Duodenal mucosa (tissue), 2 donors: ENCODE results near the gene SV2A.
A peak's percentile ranks its signal among the peaks of the same experiment; 100 is the strongest.
"Not testable (repeated sequence)": the region's sequence is repeated elsewhere in the genome, so short reads cannot be mapped to it uniquely, and the experiment has no call there.

Source experiments
- H3K27ac ChIP-seq: one replicate; pipeline ENCODE4 v1.7.0; 2013; ENCODE audit warnings: low read depth, low read length
- H3K27me3 ChIP-seq, 2 donors: one replicate each; pipeline ENCODE4 v1.7.0; 2013; ENCODE audit warnings: low read length in 2 of 2, control low read depth in 1 of 2; ENCODE audit not compliant: insufficient read depth in 2 of 2, control insufficient read depth in 1 of 2
- H3K36me3 ChIP-seq, 2 donors: one replicate each; pipeline ENCODE4 v1.7.0; 2013; ENCODE audit warnings: low read length in 2 of 2, control low read depth in 1 of 2; ENCODE audit not compliant: insufficient read depth in 2 of 2, control insufficient read depth in 1 of 2
- H3K4me1 ChIP-seq, 2 donors: one replicate each; pipeline ENCODE4 v1.7.0; 2013; ENCODE audit warnings: low read length in 2 of 2, control low read depth in 1 of 2; ENCODE audit not compliant: insufficient read depth in 2 of 2, control insufficient read depth in 1 of 2
- H3K4me3 ChIP-seq, 2 donors: one replicate each; pipeline ENCODE4 v1.7.0; 2013; ENCODE audit warnings: low read length in 2 of 2, low read depth in 1 of 2
- H3K9ac ChIP-seq, 2 donors: one replicate each; pipeline ENCODE4 v1.7.0; 2013; ENCODE audit warnings: low read length in 2 of 2, low read depth in 1 of 2
- H3K9me3 ChIP-seq, 2 donors: one replicate each; pipeline ENCODE4 v1.7.0; 2013; ENCODE audit warnings: low read length in 2 of 2, control low read depth in 1 of 2; ENCODE audit not compliant: control insufficient read depth in 1 of 2

Gene SV2A

DNA sequence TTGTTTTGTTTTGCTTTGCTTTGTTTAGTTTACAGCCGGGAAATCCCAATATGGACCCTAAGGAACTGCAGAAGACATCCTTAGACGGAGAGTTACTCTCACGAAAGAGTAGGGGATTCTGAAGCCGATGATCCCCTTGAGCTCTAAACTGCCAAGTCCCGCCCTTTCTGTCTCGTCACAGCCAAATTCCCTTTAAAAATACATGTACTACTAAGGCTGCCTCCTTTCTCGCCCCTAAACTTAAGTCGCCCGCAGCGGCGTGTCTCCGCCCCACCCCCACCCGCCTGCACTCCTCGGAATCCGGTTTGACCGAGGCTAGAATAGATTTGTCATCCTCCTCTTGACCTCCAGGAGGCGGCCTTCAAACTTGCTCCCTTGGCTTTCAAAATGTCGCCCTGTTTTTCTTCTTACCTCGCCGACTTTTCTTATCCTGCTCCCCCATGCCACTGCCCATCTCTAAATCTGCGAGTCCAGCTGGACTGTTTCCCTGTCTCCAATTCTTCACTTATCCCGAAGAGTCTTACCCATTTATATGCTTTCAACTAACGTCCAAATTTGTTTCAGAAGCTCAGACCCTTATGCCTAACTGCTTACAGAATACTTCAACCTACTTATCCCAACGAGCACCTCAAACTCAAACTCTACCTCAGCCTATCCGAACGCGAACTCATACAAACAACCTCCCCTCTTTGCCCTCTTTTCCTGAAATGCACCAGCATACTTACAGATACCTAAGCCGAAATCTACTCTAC, 29.2 kb downstream of the SV2A start:
- H3K36me3 ChIP-seq = no peaks in the 10 kb centered on the region
- peak overlapping the region; percentile 99 for H3K27ac ChIP-seq
- H3K9ac ChIP-seq = peak overlapping the region; percentile 69 to 76
- no peaks in the 10 kb centered on the region for H3K27me3 ChIP-seq
- H3K9me3 ChIP-seq = no peaks in the 10 kb centered on the region
- peak overlapping the region; percentile 75 to 80 for H3K4me3 ChIP-seq
- H3K4me1 ChIP-seq = peaks cover 11 to 14% of the 10 kb centered on the region in 2 donors

DNA sequence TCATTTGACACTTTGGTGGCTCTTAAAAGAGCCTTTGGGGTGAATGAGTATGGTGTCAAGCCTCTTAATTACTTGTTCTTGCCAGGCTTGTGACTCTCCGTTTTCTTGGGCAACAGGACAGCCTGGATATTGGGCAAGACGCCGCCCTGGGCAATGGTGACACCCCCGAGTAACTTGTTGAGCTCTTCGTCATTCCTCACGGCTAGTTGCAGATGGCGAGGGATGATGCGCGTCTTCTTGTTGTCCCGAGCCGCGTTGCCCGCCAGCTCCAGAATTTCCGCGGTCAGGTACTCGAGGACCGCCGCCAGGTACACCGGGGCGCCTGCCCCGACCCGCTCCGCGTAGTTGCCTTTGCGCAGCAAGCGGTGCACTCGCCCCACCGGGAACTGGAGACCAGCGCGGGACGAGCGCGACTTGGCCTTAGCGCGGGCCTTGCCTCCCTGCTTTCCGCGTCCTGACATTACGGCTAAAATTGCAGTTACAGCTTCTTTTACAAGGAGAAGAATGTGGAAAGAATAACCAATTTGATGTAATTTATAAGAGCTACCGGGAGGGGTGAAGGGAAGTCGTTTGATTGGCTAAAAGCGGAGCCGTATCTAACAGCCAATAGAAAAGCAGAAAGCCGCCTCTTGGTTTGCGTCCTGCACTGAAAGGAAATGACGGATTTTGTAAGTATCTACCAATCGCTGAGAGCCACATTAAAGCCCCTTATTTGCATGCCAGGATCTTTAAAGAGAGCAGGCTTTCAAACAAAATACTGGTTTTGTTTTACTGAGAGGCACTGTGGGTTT, 30.0 kb downstream of the SV2A start:
- peak overlapping the region; percentile 75 to 80 for H3K4me3 ChIP-seq
- peak overlapping the region; percentile 99 for H3K27ac ChIP-seq
- no peaks in the 10 kb centered on the region for H3K27me3 ChIP-seq
- peaks cover 11 to 14% of the 10 kb centered on the region in 2 donors for H3K4me1 ChIP-seq
- H3K9me3 ChIP-seq = no peaks in the 10 kb centered on the region
- peak overlapping the region; percentile 69 to 88 for H3K9ac ChIP-seq
- H3K36me3 ChIP-seq = no peaks in the 10 kb centered on the region

DNA sequence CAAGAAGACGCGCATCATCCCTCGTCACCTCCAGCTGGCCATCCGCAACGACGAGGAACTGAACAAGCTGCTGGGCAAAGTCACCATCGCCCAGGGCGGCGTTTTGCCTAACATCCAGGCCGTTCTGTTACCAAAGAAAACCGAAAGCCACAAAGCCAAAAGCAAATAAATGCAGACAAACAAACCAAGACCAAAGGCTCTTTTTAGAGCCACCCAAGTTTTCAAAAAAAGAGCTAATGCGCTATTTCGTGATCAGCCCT, 30.5 kb downstream of the SV2A start:
- Histone ChIP-seq H3K27ac (peak overlapping the region; percentile 99), H3K9ac (peak overlapping the region; percentile 61 to 88), H3K4me1 (peaks cover 11 to 14% of the 10 kb centered on the region in 2 donors), H3K4me3 (peak overlapping the region; percentile 75 to 80)
- not testable (repeated sequence) for H3K9me3 ChIP-seq, H3K27me3 ChIP-seq, H3K36me3 ChIP-seq

DNA sequence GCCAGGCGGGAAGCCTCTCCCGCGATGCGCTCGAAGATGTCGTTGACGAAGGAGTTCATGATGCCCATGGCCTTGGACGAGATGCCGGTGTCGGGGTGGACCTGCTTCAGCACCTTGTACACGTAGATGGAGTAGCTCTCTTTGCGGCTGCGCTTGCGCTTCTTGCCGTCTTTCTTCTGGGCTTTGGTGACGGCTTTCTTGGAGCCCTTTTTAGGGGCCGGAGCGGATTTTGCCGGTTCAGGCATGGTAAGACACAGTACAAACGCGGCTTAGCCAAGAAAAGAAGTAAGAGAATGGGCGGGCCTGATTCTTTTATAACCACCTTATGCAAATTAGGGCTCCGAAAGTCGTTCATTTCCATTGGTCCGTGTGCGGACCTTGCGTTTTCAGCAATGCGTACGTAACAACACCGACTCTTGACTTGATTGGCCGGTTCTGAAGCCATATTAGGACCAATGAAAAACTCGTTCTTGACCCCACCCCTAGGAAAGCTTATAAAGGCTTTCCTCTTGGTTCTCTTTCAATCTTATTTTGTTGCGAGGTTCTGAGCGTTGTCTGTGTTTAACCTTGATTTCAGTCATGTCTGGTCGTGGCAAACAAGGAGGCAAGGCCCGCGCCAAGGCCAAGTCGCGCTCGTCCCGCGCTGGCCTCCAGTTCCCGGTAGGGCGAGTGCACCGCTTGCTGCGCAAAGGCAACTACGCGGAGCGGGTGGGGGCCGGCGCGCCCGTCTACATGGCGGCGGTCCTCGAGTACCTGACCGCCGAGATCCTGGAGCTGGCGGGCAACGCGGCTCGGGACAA, 31.0 kb downstream of the SV2A start:
- H3K4me3 ChIP-seq = peak overlapping the region; percentile 75 to 80
- no peaks in the 10 kb centered on the region for H3K27me3 ChIP-seq
- H3K9me3 ChIP-seq = no peaks in the 10 kb centered on the region
- H3K4me1 ChIP-seq = peaks cover 11 to 14% of the 10 kb centered on the region in 2 donors
- peak overlapping the region; percentile 61 to 88 for H3K9ac ChIP-seq
- H3K27ac ChIP-seq = peak overlapping the region; percentile 99
- H3K36me3 ChIP-seq = no peaks in the 10 kb centered on the region

DNA sequence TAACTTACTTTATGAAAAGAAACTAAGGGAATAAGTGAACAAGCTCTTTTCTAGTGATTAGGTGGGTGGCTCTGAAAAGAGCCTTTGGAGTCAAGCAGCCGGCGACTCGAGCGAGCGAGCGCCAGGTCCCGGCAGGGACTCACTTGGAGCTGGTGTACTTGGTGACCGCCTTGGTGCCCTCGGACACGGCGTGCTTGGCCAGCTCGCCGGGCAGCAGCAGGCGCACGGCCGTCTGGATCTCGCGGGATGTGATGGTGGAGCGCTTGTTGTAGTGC, 31.6 kb downstream of the SV2A start:
- H3K9me3 ChIP-seq, H3K36me3 ChIP-seq, H3K27me3 ChIP-seq: not testable (repeated sequence)
- Histone ChIP-seq H3K4me3 (peak overlapping the region; percentile 75 to 76), H3K27ac (peak overlapping the region; percentile 93), H3K9ac (peak overlapping the region; percentile 61 to 83), H3K4me1 (peaks cover 11 to 14% of the 10 kb centered on the region in 2 donors)

DNA sequence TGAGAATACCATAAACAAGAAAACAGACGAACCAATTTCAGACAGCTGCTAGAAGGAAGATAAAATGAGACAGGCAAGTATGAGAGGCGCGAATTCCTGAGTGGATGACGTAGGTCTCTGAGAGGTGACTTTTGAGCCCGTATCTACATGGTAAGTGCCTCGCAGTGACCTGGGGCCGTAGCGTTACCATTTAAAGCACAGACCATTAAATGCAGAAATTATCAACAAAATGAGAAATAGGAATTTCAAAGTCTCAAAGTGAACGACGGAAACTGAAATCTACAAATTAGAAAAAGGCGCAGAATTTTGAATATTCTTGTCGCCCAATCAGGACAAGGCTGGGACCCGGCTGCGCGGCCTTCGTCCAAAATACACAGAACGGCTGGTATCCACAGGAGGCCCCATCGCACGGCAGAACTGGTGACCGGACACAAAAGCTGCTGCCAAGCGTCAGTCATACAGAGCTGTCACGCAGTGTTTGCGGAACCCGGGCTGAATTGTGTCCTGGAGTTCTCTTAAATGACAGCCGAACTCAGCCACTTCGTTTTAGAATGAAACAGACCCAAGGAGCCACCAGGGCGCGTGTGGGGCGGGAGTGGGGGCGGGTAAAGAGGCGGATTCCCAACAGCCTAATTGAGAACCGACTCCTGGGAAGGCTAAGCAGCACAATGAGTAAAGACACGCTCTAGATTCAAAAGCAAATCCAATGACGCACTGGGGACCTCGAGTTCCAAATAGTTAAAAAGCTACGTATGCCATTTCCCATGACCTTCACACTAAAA, 32.1 kb downstream of the SV2A start:
- Histone ChIP-seq H3K4me1 (peaks cover 11 to 14% of the 10 kb centered on the region in 2 donors), H3K27me3 (no peaks in the 10 kb centered on the region), H3K4me3 (peak overlapping the region; percentile 75 to 76), H3K36me3 (no peaks in the 10 kb centered on the region), H3K9ac (peak overlapping the region; percentile 61 to 83), H3K27ac (peak overlapping the region; percentile 93), H3K9me3 (no peaks in the 10 kb centered on the region)

DNA sequence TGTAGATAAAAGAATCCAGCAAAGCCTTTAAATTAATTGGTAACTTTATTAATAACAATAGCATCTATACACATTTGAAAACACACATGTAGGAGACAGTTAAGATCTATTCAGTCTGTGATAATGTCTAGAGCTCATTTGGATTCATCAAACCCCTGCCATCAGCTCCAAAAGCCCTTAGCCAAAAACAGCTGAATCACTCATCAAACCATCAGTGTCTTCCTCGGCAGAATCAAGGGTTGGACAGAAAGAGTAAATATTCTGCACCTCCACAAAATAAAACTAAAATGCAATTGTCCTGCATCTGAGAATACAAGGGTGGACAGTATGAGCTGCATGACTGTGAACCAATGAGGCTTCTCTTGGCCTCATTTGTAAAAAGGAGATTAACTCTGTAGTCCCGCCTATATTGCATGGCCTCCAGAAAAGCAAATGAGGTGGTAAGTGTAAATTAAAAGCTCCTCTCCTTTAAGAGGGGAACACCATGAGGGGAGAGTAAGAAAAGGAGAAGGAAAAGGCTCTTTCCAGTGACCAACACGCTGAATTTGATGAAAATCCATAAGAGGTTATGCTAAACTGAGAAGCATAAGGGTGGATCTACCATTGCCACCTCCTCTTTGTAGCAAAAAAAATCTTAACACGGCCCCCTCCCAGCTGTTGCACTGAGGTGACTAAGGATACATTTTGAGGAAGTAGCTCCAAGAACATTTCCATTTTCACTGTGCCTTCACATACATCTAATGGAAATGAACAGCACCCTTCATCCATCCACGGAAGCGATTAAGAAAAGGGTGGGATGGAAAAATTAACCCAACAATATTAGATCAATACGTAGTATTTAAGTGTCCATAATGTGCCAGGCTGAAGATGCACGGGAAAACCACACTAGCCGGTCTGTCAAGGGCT, 33.0 kb downstream of the SV2A start:
- peak overlapping the region; percentile 57 for H3K27ac ChIP-seq
- H3K4me1 ChIP-seq = peaks cover 11 to 14% of the 10 kb centered on the region in 2 donors
- H3K36me3 ChIP-seq = no peaks in the 10 kb centered on the region
- peak overlapping the region; percentile 61 to 83 for H3K9ac ChIP-seq
- H3K9me3 ChIP-seq = no peaks in the 10 kb centered on the region
- H3K4me3 ChIP-seq = peak overlapping the region; percentile 75 to 76
- no peaks in the 10 kb centered on the region for H3K27me3 ChIP-seq

DNA sequence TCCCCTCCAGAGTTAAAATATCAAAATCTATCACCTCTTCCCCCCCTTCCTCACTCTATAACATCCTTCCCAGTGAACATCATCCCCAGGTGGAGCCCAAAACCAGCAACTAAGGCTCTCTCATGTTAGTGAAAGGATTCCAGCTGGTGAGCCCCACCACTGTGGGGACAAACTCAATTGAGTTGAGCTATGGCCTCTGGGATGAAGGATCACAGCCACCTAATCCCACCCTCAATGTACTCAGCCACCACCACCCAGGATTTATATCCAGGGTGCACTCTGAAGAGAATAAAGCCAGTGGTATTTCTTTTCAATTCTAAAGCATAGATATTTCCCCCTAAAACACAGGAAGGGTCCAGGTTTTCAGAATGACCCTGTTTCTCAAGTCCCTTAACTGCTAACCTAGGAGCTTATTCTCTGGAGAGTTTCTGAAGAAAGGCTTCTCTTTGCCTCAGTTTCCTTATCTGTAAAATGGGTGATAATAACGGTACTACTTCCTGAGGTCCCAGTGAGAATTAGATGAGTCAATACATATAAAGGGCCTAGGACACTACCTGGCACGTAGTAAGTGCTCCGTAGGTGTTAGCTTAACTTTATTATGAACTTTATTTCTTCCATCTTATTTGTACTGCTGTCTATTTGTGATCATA, 33.9 kb downstream of the SV2A start:
- Histone ChIP-seq H3K9me3 (no peaks in the 10 kb centered on the region), H3K36me3 (no peaks in the 10 kb centered on the region), H3K27ac (no peak overlapping the region), H3K9ac (no peak overlapping the region), H3K4me3 (no peak overlapping the region), H3K27me3 (no peaks in the 10 kb centered on the region), H3K4me1 (peaks cover 11 to 14% of the 10 kb centered on the region in 2 donors)

DNA sequence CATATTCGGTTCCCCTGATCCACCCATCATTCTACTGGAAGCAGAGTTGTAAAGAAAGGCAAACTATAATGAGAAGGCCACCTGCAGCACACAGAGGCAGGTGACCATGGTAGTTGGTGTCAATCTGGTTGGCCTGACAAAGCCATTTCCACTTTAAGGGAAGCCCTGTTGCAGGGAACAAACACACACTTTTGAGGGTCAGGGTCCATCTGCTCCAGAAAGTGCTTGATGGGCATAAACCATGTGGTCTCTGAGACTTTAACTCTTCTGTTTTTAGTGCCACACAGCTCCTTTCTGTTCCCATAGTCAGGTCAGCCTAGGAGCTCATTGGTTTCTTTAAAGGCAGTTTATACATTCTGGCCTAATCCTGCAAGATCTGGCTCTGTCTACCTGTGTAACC, 35.8 kb downstream of the SV2A start:
- H3K36me3 ChIP-seq = no peaks in the 10 kb centered on the region
- H3K27ac ChIP-seq = no peak overlapping the region
- H3K4me3 ChIP-seq = no peak overlapping the region
- no peaks in the 10 kb centered on the region for H3K9me3 ChIP-seq
- no peaks in the 10 kb centered on the region for H3K27me3 ChIP-seq
- H3K9ac ChIP-seq = no peak overlapping the region
- H3K4me1 ChIP-seq = peaks cover 11 to 14% of the 10 kb centered on the region in 2 donors
